Astrocyte of the spinal cord (primary cell): ENCODE data around the gene C1GALT1.

Experiments used
- DNase-seq: peaks from one replicate; pipeline ENCODE4 v3.0.0; 2011; ENCODE audit warnings: low read depth, low spot score
- H3K4me3 ChIP-seq: 2 replicates; pipeline ENCODE4 v1.5.1; 2011; ENCODE audit warnings: low read depth, mild to moderate bottlenecking, low read length, moderate library complexity
- in situ Hi-C: cut with HindIII; loops from 2 replicates; pipeline ENCODE4 v1.10.0; 2017; ENCODE audit warnings: low sequenced_read_pairs
- TF ChIP-seq, protein P1 (sequence below): IDR thresholded peaks from 2 replicates; pipeline ENCODE4 v1.5.1; 2012; ENCODE audit warnings: low read depth, mild to moderate bottlenecking, low read length, inconsistent platforms

Gene C1GALT1

DNA sequence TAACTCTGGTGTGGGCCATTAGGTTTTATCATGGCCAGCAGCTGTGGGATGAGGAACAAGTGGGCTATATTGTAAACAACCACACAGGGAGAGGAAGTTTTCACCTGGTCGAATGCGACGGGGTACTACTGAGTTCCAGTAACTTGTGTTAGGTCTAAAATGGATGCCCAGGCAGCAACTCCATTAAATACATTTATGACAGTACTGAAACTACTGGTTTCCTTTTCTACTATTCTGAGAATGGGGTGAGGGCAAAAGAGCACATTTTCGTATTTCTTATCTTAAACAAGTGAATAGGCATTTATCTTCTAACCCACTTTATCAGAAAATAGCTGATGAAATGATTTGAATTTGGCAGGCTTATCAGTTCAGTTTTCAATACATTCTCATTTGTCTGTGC, 109.7 kb downstream of the C1GALT1 start:
- in situ Hi-C loops: no loop called here
- H3K4me3 ChIP-seq: no peak overlapping the region
- TF ChIP-seq, protein P1, sequence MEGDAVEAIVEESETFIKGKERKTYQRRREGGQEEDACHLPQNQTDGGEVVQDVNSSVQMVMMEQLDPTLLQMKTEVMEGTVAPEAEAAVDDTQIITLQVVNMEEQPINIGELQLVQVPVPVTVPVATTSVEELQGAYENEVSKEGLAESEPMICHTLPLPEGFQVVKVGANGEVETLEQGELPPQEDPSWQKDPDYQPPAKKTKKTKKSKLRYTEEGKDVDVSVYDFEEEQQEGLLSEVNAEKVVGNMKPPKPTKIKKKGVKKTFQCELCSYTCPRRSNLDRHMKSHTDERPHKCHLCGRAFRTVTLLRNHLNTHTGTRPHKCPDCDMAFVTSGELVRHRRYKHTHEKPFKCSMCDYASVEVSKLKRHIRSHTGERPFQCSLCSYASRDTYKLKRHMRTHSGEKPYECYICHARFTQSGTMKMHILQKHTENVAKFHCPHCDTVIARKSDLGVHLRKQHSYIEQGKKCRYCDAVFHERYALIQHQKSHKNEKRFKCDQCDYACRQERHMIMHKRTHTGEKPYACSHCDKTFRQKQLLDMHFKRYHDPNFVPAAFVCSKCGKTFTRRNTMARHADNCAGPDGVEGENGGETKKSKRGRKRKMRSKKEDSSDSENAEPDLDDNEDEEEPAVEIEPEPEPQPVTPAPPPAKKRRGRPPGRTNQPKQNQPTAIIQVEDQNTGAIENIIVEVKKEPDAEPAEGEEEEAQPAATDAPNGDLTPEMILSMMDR: no peak
- no peak for DNase-seq

DNA sequence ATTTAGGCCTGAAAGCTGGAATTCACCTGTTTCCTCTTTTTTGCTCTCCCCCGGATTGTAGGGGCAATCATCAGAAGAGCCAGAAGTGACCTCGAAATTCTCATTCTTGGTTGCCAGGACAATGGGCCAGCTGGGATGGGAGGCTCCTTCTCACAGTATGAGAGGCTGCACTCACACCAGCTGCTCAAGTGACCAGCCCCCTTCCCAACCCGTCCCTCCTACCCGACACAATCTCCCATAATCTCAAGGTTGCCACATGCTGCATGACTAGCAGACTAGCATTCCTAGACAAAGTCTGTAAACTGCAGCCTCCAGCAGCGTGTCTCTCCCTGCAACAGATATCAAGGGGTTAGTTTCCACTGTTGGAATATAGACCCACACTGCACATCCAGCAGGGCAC, 110.3 kb downstream of the C1GALT1 start:
- TF ChIP-seq, protein P1: no peak
- DNase-seq: no peak
- in situ Hi-C loops: no loop called here
- H3K4me3 ChIP-seq: no peak overlapping the region

DNA sequence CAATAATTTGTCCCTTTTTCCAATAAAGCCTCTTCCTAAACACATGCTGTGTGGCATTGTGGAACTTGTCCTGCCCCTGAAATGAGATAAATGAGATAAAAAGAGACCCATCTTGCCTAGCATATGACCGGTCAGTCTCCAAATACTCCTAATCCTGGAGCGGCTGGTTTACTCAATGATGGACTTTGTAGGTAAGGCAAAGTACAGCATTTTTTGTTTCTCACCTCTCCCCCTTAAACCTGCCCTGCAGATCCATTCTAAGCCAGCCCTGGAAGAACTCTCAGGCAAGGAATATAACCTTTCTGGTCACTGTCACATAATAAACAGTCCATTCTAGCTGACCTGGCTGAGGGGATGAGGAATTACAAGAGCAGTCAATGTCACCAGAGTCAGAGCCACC, 110.7 kb downstream of the C1GALT1 start:
- H3K4me3 ChIP-seq: no peak overlapping the region
- in situ Hi-C loops: no loop called here
- DNase-seq: no peak
- TF ChIP-seq, protein P1: no peak

DNA sequence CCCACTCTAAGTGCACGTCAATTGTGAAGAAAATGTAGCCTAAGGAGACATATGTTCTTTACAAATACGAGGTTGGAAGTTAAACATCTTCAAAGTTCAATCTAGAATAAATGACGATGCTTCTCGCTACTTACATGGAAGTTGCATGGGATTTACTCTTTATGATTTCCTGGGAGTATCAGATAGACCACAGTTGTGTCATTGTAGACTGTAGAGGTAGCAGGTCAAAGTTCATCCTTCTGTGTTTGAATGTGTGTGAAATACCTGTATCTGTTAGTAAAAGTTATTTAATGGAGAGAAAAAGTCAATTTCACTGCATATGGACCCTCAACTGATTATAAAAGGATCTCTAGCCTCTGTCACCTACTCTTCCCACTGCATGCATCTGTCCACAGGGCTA, 112.6 kb downstream of the C1GALT1 start:
- no peak for DNase-seq
- TF ChIP-seq, protein P1: no peak
- H3K4me3 ChIP-seq: no peak overlapping the region
- in situ Hi-C loops: no loop called here
